Breast epithelium (tissue), 4 donors: Measurements from ENCODE around the gene C11orf68. TPM values are rescaled to one million over a fixed set of nuclear protein-coding genes. Genes with fewer than 3 reads are reported as not detected.
A peak's percentile ranks its signal among the peaks of the same experiment; 100 is the strongest.

ENCODE experiments used
- DNase-seq, 2 donors: peaks; one replicate each; pipeline ENCODE4 v3.0.0-alpha.2; 2019; ENCODE audit warnings: low spot score in 2 of 2
- H3K27ac ChIP-seq, 2 donors: fragments of 200-600 bp; sonication (generic) in 1 of 2; one replicate each; pipeline ENCODE4 v1.5.1; 2016 to 2019; ENCODE audit warnings: mild to moderate bottlenecking in 1 of 2
- H3K27me3 ChIP-seq, 2 donors: fragments of 200-600 bp; sonication (generic) in 1 of 2; one replicate each; pipeline versions ENCODE4 v1.5.1 to v1.6.0; 2017 to 2019; ENCODE audit warnings: control low read depth in 1 of 2, mild to moderate bottlenecking in 1 of 2
- H3K36me3 ChIP-seq: fragments of 200-600 bp; one replicate; pipeline ENCODE4 v1.5.1; 2019
- H3K4me1 ChIP-seq, 2 donors: fragments of 200-600 bp; sonication (generic); one replicate each; pipeline ENCODE4 v1.5.1; 2016 to 2019; ENCODE audit warnings: control low read depth in 1 of 2
- H3K4me3 ChIP-seq, 3 donors: fragments of 200-600 bp; sonication (generic); 1 replicate in 2 of 3; 2 replicates in 1 of 3; pipeline ENCODE4 v1.5.1; 2016 to 2019; ENCODE audit warnings: mild to moderate bottlenecking in 3 of 3, moderate library complexity in 2 of 3
- H3K9me3 ChIP-seq, 2 donors: fragments of 200-600 bp; sonication (generic) in 1 of 2; one replicate each; pipeline ENCODE4 v1.5.1; 2016 to 2019; ENCODE audit warnings: control low read depth in 1 of 2
- POLR2A ChIP-seq: fragments of 450-650 bp; IDR thresholded peaks from one replicate; pipeline ENCODE4 v1.6.1; 2016; ENCODE audit warnings: antibody characterized with exemption, mild to moderate bottlenecking, moderate library complexity
- POLR2AphosphoS5 ChIP-seq, 3 donors: sonication (generic); formaldehyde crosslinking; IDR thresholded peaks; one replicate each; pipeline ENCODE4 v1.6.1; 2017; ENCODE audit warnings: antibody characterized with exemption in 3 of 3
- intact Hi-C: fragments of 100-400 bp; cut with DNase I; formaldehyde crosslinking; loops from one replicate; pipeline ENCODE4 v1.15.1; 2023; ENCODE audit warnings: low total_unique reads
- total RNA-seq, 3 donors: library from RNA; depleted of rRNA; stranded (reverse); fragments of >200 nt; gene quantifications; one replicate each; pipeline ENCODE4 v1.1.0, GENCODE V29; 2016
- TF ChIP-seq, protein P1 (sequence below), 3 donors: fragments of 450-650 bp; IDR thresholded peaks; one replicate each; pipeline ENCODE4 v1.5.1; 2016 to 2017; ENCODE audit warnings: antibody characterized with exemption in 3 of 3, mild to moderate bottlenecking in 3 of 3, moderate library complexity in 3 of 3

The C11orf68 gene
- total RNA-seq, 3 donors from 2014 or later, result 16.7 to 20.3 (median 19.7) TPM

DNA sequence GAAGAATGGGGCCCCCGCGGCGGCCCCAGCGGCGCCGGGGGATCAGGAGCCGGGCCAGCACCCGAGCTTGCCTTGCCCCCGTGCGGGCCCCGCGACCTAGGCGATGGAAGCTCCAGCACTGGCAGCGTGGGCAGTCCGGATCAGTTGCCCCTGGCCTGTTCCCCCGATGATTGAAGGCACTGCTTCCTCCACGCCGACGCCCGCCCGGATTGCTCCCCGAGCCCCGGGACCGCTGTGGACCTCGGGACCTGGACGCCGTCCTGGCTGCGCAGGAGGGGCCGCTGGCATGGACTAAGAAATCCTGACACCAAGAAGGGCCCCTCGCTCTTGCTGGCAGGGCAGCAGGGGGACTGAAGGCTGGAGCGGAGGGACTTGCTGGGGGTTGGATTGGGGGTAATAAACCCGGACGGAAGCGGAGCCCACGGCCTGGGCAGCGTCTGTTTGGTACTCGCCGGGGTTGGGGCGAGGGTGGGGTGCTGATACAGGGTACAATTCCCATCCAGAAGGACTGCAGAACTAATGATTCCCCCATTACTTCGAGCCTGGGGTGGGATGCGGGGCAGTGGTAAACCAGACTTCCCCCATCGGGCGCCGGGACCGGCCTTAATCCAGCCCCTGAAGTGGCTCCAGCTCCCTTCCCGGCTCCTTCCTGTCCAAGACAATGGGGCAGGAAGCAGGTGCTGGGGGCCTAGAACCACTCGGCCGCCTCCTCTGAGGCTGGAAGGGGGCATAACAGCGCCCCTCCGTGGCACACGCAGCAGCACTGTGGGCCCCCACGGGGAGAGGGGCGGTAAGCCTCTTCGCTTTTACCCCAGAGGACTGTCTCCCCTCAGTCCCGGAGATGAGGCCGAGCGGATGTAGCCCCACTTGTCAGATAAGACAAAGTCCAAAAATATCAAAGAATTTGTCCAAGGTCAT is 27.4 kb downstream of the C11orf68 start:
- Histone ChIP-seq H3K27me3 (no peaks in the 10 kb centered on the region), H3K27ac (peak overlapping the region; percentile 94 to 99), H3K36me3 (no peaks in the 10 kb centered on the region), H3K4me3 (peak overlapping the region; percentile 67 to 92 (median 81)), H3K9me3 (no peaks in the 10 kb centered on the region), H3K4me1 (peaks cover 23 to 25% of the 10 kb centered on the region in 2 donors)
- TF ChIP-seq POLR2AphosphoS5 (IDR thresholded peaks at IDR 0.05), result no peak
- no peak for TF ChIP-seq POLR2A
- TF ChIP-seq, protein P1, sequence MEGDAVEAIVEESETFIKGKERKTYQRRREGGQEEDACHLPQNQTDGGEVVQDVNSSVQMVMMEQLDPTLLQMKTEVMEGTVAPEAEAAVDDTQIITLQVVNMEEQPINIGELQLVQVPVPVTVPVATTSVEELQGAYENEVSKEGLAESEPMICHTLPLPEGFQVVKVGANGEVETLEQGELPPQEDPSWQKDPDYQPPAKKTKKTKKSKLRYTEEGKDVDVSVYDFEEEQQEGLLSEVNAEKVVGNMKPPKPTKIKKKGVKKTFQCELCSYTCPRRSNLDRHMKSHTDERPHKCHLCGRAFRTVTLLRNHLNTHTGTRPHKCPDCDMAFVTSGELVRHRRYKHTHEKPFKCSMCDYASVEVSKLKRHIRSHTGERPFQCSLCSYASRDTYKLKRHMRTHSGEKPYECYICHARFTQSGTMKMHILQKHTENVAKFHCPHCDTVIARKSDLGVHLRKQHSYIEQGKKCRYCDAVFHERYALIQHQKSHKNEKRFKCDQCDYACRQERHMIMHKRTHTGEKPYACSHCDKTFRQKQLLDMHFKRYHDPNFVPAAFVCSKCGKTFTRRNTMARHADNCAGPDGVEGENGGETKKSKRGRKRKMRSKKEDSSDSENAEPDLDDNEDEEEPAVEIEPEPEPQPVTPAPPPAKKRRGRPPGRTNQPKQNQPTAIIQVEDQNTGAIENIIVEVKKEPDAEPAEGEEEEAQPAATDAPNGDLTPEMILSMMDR (IDR thresholded peaks at IDR 0.05), result no peak
- intact Hi-C loops, result no loop called here
- no peak for DNase-seq

DNA sequence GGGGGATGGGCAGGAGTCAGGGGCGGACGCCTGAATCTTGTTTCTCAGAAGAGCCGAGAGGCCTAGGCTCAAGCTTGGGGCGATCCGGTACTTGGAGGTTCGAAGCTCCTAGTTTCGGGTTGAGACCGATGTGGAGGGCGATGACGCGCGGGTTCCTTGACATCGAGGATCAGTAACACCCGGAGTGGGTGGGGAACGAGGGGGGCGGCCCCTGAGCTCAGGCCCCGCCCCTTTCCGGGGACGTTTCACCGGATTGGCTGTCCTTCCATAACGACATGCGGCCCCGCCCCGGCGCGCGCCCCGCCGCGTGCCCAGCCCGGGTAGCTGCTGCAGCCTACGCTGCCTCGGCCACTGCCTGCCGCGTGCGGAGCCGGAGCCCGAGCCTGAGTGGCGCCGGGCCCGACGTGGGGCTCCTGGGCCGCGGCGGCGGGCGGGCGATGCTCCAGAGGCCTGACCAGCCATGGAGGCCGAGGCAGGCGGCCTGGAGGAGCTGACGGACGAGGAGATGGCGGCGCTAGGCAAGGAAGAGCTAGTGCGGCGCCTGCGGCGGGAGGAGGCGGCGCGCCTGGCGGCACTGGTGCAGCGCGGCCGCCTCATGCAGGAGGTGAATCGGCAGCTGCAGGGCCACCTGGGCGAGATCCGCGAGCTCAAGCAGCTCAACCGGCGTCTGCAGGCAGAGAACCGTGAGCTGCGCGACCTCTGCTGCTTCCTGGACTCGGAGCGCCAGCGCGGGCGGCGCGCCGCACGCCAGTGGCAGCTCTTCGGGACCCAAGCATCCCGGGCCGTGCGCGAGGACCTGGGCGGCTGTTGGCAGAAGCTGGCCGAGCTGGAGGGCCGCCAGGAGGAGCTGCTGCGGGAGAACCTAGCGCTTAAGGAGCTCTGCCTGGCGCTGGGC is 28.3 kb downstream of the C11orf68 start, which contains the start of gene CCDC85B:
Gene CCDC85B, plus strand, starts transcription at position 350 of the 895 bp plus-strand sequence. Its CDS starts 111 bp downstream, at position 461.
- DNase-seq, result peak; percentile 98 to 99
- TF ChIP-seq POLR2A, result peak; percentile 52
- TF ChIP-seq, protein P1 (IDR thresholded peaks at IDR 0.05), result peak in 1 of 3 donors; percentile 32
- TF ChIP-seq POLR2AphosphoS5 (IDR thresholded peaks at IDR 0.05), result peak; percentile 45 to 91 (median 71)
- H3K36me3 ChIP-seq, result no peaks in the 10 kb centered on the region
- peak within 1 kb of the TSS; percentile 67 to 92 (median 81) for H3K4me3 ChIP-seq
- no peaks in the 10 kb centered on the region for H3K27me3 ChIP-seq
- no peaks in the 10 kb centered on the region for H3K9me3 ChIP-seq
- peaks cover 23 to 25% of the 10 kb centered on the region in 2 donors for H3K4me1 ChIP-seq
- intact Hi-C loops, result loop anchor here (1.0 kb wide), 1 partner anchor 30 kb away; no protein-coding TSS in a partner anchor
- H3K27ac ChIP-seq, result peak within 1 kb of the TSS; percentile 94 to 99

DNA sequence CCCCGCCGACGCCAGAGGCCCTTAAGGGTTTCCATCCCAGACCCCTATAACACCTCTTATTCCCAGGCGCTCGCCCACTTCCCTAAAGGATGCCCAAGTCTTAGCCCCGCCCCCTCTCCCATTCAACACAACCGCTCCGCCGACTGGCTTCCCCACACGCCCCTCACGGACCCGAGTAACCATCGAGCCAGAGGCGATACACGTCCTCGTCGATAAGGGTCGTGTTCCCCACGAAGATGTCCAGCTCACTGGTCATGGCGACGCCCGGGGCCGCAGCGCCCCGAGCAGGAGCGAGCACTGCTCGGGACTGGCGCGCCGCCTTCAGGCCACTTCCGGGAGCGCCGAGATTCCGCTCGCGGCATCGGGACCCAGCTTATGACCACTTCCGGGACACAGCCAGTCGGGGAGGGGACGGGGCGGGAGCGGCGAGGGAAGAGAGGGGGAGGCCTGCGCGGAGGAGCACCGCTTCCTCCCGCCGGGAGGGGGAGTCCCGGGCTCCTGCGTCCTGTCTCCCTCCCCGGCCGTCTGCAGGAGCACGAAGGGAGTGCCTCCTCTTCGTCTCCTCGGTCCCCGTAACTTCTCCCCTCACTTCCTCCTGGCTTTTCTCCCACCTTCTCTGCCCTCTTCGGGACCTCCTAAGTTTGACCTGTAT is 30.6 kb downstream of the C11orf68 start, which contains the start of gene FIBP:
Gene FIBP, minus strand, starts transcription at position 309 of the 652 bp plus-strand sequence. Its CDS starts 53 bp downstream, at position 256.
- no peaks in the 10 kb centered on the region for H3K36me3 ChIP-seq
- peaks cover 21 to 23% of the 10 kb centered on the region in 2 donors for H3K4me1 ChIP-seq
- H3K27ac ChIP-seq, result peak within 1 kb of the TSS; percentile 94 to 99
- TF ChIP-seq, protein P1 (IDR thresholded peaks at IDR 0.05), result peak; percentile 93 to 98 (median 95)
- TF ChIP-seq POLR2A (peak; percentile 53), POLR2AphosphoS5 (IDR thresholded peaks at IDR 0.05) (peak; percentile 84 to 92 (median 92))
- intact Hi-C loops, result loop anchor here (10.0 kb wide), 1 partner anchor 77 kb away; the partner anchor contains the start of gene SART1
- DNase-seq, result peak; percentile 97 to 99
- H3K27me3 ChIP-seq, result no peaks in the 10 kb centered on the region
- H3K4me3 ChIP-seq, result peak within 1 kb of the TSS; percentile 66 to 92 (median 81)
- no peaks in the 10 kb centered on the region for H3K9me3 ChIP-seq

DNA sequence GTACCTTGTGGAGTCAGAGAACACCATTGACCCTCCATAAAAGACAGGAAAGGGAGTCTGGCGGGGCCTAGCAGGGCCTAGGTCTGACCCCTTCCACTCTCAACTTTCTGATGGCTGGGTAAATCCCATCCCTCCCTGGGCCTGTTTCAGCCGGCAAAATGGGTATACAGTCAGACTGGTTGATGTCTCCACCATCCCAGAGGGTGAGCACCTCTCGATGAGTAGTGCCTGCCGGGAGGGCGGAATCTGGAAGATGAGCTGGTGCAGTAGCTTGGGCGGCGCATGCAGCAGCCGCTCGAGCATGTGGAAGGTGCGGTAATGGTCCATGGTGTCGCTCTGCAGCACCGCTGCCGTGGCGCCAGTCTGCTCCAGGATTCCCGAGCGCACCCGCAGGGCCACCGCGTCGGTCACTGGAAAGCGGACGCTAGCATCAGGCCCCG is 31.1 kb downstream of the C11orf68 start:
- DNase-seq, result no peak
- Histone ChIP-seq H3K4me3 (peak overlapping the region; percentile 66 to 92 (median 81)), H3K27ac (peak overlapping the region; percentile 94 to 99), H3K27me3 (no peaks in the 10 kb centered on the region), H3K4me1 (peaks cover 16 to 23% of the 10 kb centered on the region in 2 donors), H3K36me3 (no peaks in the 10 kb centered on the region), H3K9me3 (no peaks in the 10 kb centered on the region)
- TF ChIP-seq POLR2A (no peak), POLR2AphosphoS5 (IDR thresholded peaks at IDR 0.05) (no peak)
- TF ChIP-seq, protein P1 (IDR thresholded peaks at IDR 0.05), result no peak
- intact Hi-C loops, result loop anchor here (10.0 kb wide), 1 partner anchor 77 kb away; the partner anchor contains the start of gene SART1
